Measurements from ENCODE around the gene VBP1. TPM values are rescaled to one million over a fixed set of nuclear protein-coding genes. Genes with fewer than 3 reads are reported as not detected.

Gene VBP1
- total RNA-seq, 1 donor = 39.4 TPM

- H3K9me3 ChIP-seq (ENCODE audit: low read depth, low read length) = no peaks in the 10 kb centered on the region
Measured at GRCh38 chrX:155231163-155231562, 14.9 kb downstream of the VBP1 start.

GRCh38 chrX:155235891-155236290, 19.6 kb downstream of the VBP1 start:
- no peak overlapping the region for H3K27ac ChIP-seq (ENCODE audit: low read depth, low read length)
- no peak overlapping the region for H3K4me2 ChIP-seq (ENCODE audit: insufficient read depth, low read length)
- no peaks in the 10 kb centered on the region for H3K9me3 ChIP-seq (ENCODE audit: low read depth, low read length)
- peaks cover 4% of the 10 kb centered on the region for H3K79me2 ChIP-seq (ENCODE audit: insufficient read depth, low read length)
- H3K27me3 ChIP-seq (ENCODE audit: insufficient read depth, low read length) = no peaks in the 10 kb centered on the region
- H3K36me3 ChIP-seq (ENCODE audit: insufficient read depth, low read length) = peaks cover 18% of the 10 kb centered on the region
- no peak for TF ChIP-seq CTCF (IDR thresholded peaks at IDR 0.05; ENCODE audit: extremely low read depth, low read depth, low read length)
- no peaks in the 10 kb centered on the region for H3K4me1 ChIP-seq (ENCODE audit: insufficient read depth, low read length)
- no peaks in the 10 kb centered on the region for H4K20me1 ChIP-seq (ENCODE audit: insufficient read depth, low read length)
- no peak overlapping the region for H3K4me3 ChIP-seq (ENCODE audit: insufficient read depth, low read length)
- no peak overlapping the region for H2AFZ ChIP-seq (ENCODE audit: low read length)
- no peak for DNase-seq (ENCODE audit: insufficient read length, low spot score, missing footprints)

More at GRCh38 chrX:155231163-155231562, 14.9 kb downstream of the VBP1 start:
- TF ChIP-seq CTCF (IDR thresholded peaks at IDR 0.05; ENCODE audit: extremely low read depth, low read depth, low read length) = no peak
- DNase-seq (ENCODE audit: insufficient read length, low spot score, missing footprints) = no peak
- peaks cover 9% of the 10 kb centered on the region for H3K36me3 ChIP-seq (ENCODE audit: insufficient read depth, low read length)
- H2AFZ ChIP-seq (ENCODE audit: low read length) = no peak overlapping the region
- H3K4me2 ChIP-seq (ENCODE audit: insufficient read depth, low read length) = no peak overlapping the region
- H4K20me1 ChIP-seq (ENCODE audit: insufficient read depth, low read length) = no peaks in the 10 kb centered on the region
- H3K79me2 ChIP-seq (ENCODE audit: insufficient read depth, low read length) = peaks cover 4% of the 10 kb centered on the region
- H3K4me3 ChIP-seq (ENCODE audit: insufficient read depth, low read length) = no peak overlapping the region
- no peaks in the 10 kb centered on the region for H3K4me1 ChIP-seq (ENCODE audit: insufficient read depth, low read length)
- no peak overlapping the region for H3K27ac ChIP-seq (ENCODE audit: low read depth, low read length)
- H3K27me3 ChIP-seq (ENCODE audit: insufficient read depth, low read length) = no peaks in the 10 kb centered on the region

- Histone ChIP-seq H3K36me3 (ENCODE audit: insufficient read depth, low read length) (peaks cover 18% of the 10 kb centered on the region), H3K9me3 (ENCODE audit: low read depth, low read length) (no peaks in the 10 kb centered on the region), H3K79me2 (ENCODE audit: insufficient read depth, low read length) (peaks cover 4% of the 10 kb centered on the region), H3K4me1 (ENCODE audit: insufficient read depth, low read length) (no peaks in the 10 kb centered on the region), H3K4me3 (ENCODE audit: insufficient read depth, low read length) (no peak overlapping the region), H3K27ac (ENCODE audit: low read depth, low read length) (no peak overlapping the region), H3K4me2 (ENCODE audit: insufficient read depth, low read length) (no peak overlapping the region), H2AFZ (ENCODE audit: low read length) (no peak overlapping the region), H4K20me1 (ENCODE audit: insufficient read depth, low read length) (no peaks in the 10 kb centered on the region), H3K27me3 (ENCODE audit: insufficient read depth, low read length) (no peaks in the 10 kb centered on the region)
- DNase-seq (ENCODE audit: insufficient read length, low spot score, missing footprints) = no peak
- TF ChIP-seq CTCF (IDR thresholded peaks at IDR 0.05; ENCODE audit: extremely low read depth, low read depth, low read length) = no peak
Measured at GRCh38 chrX:155237719-155238118, 21.5 kb downstream of the VBP1 start.

GRCh38 chrX:155242300-155242699, 26.0 kb downstream of the VBP1 start:
- peaks cover 11% of the 10 kb centered on the region for H3K36me3 ChIP-seq (ENCODE audit: insufficient read depth, low read length)
- H4K20me1 ChIP-seq (ENCODE audit: insufficient read depth, low read length) = no peaks in the 10 kb centered on the region
- no peak overlapping the region for H3K4me2 ChIP-seq (ENCODE audit: insufficient read depth, low read length)
- no peaks in the 10 kb centered on the region for H3K4me1 ChIP-seq (ENCODE audit: insufficient read depth, low read length)
- no peaks in the 10 kb centered on the region for H3K79me2 ChIP-seq (ENCODE audit: insufficient read depth, low read length)
- H3K9me3 ChIP-seq (ENCODE audit: low read depth, low read length) = no peaks in the 10 kb centered on the region
- TF ChIP-seq CTCF (IDR thresholded peaks at IDR 0.05; ENCODE audit: extremely low read depth, low read depth, low read length) = no peak
- H3K27me3 ChIP-seq (ENCODE audit: insufficient read depth, low read length) = no peaks in the 10 kb centered on the region
- H3K27ac ChIP-seq (ENCODE audit: low read depth, low read length) = no peak overlapping the region
- H3K4me3 ChIP-seq (ENCODE audit: insufficient read depth, low read length) = no peak overlapping the region
- H2AFZ ChIP-seq (ENCODE audit: low read length) = no peak overlapping the region
- DNase-seq (ENCODE audit: insufficient read length, low spot score, missing footprints) = no peak
